ENCODE data around the gene ARMH4. TPM values are rescaled to one million over a fixed set of nuclear protein-coding genes. Genes with fewer than 3 reads are reported as not detected.

ARMH4 gene
- total RNA-seq, 2 donors from 2014 or later, result 0.14 TPM; not detected in 1

DNA sequence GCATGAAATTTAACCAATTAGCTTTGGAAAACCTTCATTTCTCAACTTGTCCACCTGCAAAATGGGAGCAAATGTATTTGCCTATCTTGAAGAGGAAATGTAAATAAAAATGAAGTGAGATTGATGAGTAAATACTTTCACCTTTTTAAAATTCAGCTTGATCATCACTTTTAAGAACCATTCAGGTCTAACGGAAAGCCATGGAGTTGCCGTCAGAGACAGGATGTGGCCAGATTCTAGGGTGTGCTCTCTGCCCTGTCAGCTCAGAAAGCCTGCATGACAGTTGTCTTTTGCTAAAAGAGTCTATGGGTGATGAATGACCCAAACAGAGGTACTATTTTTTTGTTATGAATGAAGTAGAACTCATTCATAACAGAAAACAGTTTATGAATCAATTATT is 181.8 kb downstream of the ARMH4 start:
- no peak for ATAC-seq
- Mint-ChIP-seq H3K27ac (no peak overlapping the region), H3K36me3 (no peaks in the 10 kb centered on the region), H3K9me3 (no peaks in the 10 kb centered on the region)
- no peak for DNase-seq (ENCODE audit: low spot score in 2 of 2)

DNA sequence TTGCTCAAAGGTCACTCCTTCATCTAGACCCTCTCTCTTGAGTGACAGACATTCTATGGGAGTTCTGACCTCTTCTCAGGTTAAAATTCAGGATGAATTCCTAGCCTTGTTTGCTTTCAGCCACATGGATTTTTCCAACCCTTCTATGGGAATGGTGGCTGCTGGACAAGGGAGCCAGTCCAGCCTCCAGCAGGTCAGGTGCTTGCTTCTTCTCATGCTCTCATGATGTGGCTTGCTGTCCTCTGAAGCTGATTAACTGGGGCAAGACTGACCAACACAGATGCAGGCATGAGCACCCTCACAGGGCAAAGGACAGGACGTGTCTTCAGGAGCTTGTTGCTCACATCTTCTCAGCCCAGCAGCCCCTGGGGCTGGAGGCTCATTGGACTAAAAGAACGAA is 188.9 kb downstream of the ARMH4 start:
- Mint-ChIP-seq H3K9me3 (no peaks in the 10 kb centered on the region), H3K36me3 (no peaks in the 10 kb centered on the region), H3K27ac (no peak overlapping the region)
- DNase-seq (ENCODE audit: low spot score in 2 of 2), result no peak
- ATAC-seq, result no peak

DNA sequence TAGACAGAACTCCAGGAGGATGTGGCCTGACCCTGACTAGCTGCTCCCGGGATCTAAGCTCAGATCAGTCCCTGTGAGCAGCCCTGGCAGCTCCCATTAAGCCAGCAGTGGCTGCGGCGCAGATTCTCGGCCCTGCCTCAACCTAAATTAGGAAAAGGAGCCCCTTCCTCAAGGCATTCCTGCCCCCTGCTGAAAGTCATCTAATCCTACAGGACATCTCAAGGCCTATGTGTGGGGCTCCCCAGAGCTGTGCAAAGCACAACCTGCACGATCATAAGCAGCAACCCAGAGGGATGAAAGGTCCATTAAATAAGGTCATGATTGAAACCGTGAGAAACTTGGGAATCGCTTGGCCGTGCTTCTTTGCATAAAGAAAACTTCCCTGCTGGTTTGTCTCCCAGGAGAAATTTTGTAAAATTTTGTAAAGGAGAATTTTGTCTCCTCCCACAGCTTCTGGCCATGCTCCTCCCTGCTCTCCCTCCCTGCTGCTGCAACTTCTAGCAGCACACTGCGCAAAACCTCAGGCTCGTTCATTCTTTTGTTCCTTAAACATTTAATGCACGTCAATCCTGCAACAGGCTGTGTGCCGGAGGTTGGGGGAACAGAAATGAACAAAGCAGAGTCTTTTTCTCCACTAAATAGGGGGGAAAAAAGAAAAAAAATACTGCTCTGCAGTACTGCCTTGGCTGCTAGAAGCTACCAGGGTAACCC is 189.5 kb downstream of the ARMH4 start:
- DNase-seq (ENCODE audit: low spot score in 2 of 2), result no peak
- no peaks in the 10 kb centered on the region for H3K9me3 Mint-ChIP-seq
- no peak for ATAC-seq
- H3K36me3 Mint-ChIP-seq, result no peaks in the 10 kb centered on the region
- no peak overlapping the region for H3K27ac Mint-ChIP-seq

DNA sequence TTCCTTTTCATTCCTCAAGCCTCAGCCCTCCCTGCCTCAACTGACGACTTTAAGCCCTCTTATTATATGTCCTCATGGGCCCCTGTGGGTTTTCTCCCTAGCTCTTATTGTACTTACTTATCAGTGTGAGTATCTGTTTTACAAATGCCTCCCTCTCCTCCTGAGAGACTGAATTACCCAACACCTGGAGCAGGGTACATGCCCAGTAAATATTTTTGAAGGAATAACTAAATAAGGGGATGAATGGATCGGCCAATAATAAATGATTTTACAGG is 190.3 kb downstream of the ARMH4 start:
- no peaks in the 10 kb centered on the region for H3K9me3 Mint-ChIP-seq
- DNase-seq (ENCODE audit: low spot score in 2 of 2) (no peak), ATAC-seq (no peak)
- H3K36me3 Mint-ChIP-seq, result no peaks in the 10 kb centered on the region
- H3K27ac Mint-ChIP-seq, result no peak overlapping the region

DNA sequence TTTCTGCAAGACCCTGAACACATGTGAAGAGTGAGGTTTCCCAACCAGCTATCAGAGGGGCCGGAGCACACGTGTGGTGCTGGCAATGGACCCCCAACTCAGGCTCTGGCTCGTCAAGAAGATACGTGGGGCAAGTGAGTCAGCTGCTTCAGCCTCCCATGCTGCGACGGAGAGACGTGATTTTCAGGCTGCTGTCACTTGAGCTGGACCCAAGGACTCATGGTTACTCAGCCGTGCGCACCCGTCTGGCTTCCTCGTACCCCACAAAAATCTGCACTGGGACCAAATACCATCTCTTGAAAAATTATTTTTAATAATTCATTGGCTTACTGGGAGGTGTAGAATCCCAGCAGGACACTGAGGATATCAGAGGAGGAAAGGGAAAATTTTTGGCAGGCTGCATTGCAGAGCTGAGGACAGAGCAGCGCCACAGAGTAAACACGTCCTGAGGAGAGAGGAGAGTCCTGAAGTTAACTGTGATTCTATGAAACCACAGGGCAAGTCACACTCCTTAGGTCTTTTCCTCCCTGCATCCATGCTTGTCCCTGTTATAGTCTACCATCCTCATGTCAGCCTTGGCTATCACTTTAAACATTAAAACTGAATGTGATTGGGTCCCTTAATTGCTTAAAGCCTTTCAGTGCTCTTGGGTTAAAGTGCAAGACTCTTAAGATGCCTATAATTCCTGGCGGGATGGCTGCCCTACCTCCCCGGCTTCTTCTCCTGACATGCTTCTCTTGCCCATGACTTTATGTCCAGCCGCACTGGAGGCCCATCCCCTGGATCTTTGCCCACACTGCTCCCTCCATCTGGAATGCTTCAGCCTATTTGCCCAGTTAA is 190.8 kb downstream of the ARMH4 start:
- ATAC-seq (no peak), DNase-seq (ENCODE audit: low spot score in 2 of 2) (no peak)
- Mint-ChIP-seq H3K9me3 (no peaks in the 10 kb centered on the region), H3K27ac (no peak overlapping the region), H3K36me3 (no peaks in the 10 kb centered on the region)

DNA sequence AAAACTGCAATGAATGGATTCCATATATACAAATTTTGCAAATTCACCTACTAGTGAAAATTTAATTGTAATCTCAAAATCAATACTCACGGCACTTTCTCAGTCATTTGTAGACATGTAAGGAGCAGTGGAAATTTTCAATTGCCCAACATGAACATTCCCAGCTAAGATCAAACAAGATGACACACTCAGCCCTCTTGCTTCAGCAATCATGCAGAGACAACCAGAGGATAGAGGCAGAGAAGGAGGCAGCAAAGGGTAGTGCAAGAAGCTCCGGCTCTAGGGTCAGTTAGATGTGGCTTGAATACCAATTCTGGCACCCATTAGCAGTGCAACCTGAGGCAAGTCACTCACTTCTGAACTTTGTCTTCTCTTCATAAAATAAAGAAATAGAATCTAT is 194.6 kb downstream of the ARMH4 start:
- H3K27ac Mint-ChIP-seq, result no peak overlapping the region

More for the DNA sequence above, 194.6 kb downstream of the ARMH4 start:
- no peak for DNase-seq (ENCODE audit: low spot score in 2 of 2)
- Mint-ChIP-seq H3K9me3 (peaks cover 3 to 8% of the 10 kb centered on the region in 2 donors), H3K36me3 (peaks cover 0 to 5% of the 10 kb centered on the region in 2 donors)
- ATAC-seq, result no peak

Other genes with a start within 250 kb of the ARMH4 start
- gene ACTR10, start 47.9 kb upstream of the ARMH4 start, total RNA-seq, result 10 to 100 TPM; 22.4 to 37.4 TPM
- gene PSMA3, start 92.6 kb upstream of the ARMH4 start, total RNA-seq, result 100 to 1,000 TPM; 252 to 310 TPM
- 10 to 100 TPM; 27.3 to 30.4 TPM for gene ARID4A, start 146.3 kb upstream of the ARMH4 start, total RNA-seq
- gene TOMM20L, start 243.7 kb upstream of the ARMH4 start, total RNA-seq, result not detected